Activated T-cell treated with anti-CD3 and anti-CD28 coated beads, Interleukin-2, amount 50 U/mL, for 4 hours (primary cell): ENCODE data around the gene MACROD2. TPM values are rescaled to one million over a fixed set of nuclear protein-coding genes. Genes with fewer than 3 reads are reported as not detected.

Source experiments
- ATAC-seq, 2 donors: fragments of 200-7000 bp; cut with Tn5 transposase; one replicate each; pipeline ENCODE4 v1.10.0; 2021
- DNase-seq: peaks from one replicate; pipeline ENCODE4 v3.0.0-alpha.2; 2020
- H3K27me3 Mint-ChIP-seq: one replicate; pipeline ENCODE4 v1.8.0; 2021; ENCODE audit warnings: low read depth, mixed read lengths
- H3K36me3 Mint-ChIP-seq: one replicate; pipeline ENCODE4 v1.8.0; 2022; ENCODE audit warnings: mixed read lengths; ENCODE audit not compliant: insufficient read depth
- H3K4me1 Mint-ChIP-seq: one replicate; pipeline ENCODE4 v1.8.0; 2021; ENCODE audit warnings: low read depth, mixed read lengths
- H3K4me3 Mint-ChIP-seq: one replicate; pipeline ENCODE4 v1.8.0; 2021; ENCODE audit warnings: mild to moderate bottlenecking, moderate library complexity, mixed read lengths
- H3K9me3 Mint-ChIP-seq: one replicate; pipeline ENCODE4 v1.8.0; 2021; ENCODE audit warnings: mixed read lengths
- total RNA-seq, 3 donors: library from RNA; stranded (reverse); gene quantifications; one replicate each; pipeline ENCODE4 v1.2.1, GENCODE V29; 2021

The MACROD2 gene
- total RNA-seq, 3 donors from 2014 or later = 0.10 TPM; not detected in 2

GRCh38 chr20:14732343-14732742, 737.0 kb downstream of the MACROD2 start:
- DNase-seq (no peak), ATAC-seq (no peak)
- Mint-ChIP-seq H3K9me3 (peaks cover 6% of the 10 kb centered on the region), H3K4me1 (no peaks in the 10 kb centered on the region), H3K36me3 (no peaks in the 10 kb centered on the region), H3K27me3 (no peaks in the 10 kb centered on the region), H3K4me3 (no peak overlapping the region)

GRCh38 chr20:14732996-14733395, 737.7 kb downstream of the MACROD2 start:
- DNase-seq = no peak
- H3K36me3 Mint-ChIP-seq = no peaks in the 10 kb centered on the region
- H3K9me3 Mint-ChIP-seq = peaks cover 2% of the 10 kb centered on the region
- no peak overlapping the region for H3K4me3 Mint-ChIP-seq
- H3K4me1 Mint-ChIP-seq = no peaks in the 10 kb centered on the region
- no peaks in the 10 kb centered on the region for H3K27me3 Mint-ChIP-seq
- no peak for ATAC-seq

GRCh38 chr20:14740380-14740779, 745.1 kb downstream of the MACROD2 start:
- H3K4me1 Mint-ChIP-seq = no peaks in the 10 kb centered on the region
- H3K9me3 Mint-ChIP-seq = peaks cover 3% of the 10 kb centered on the region
- H3K27me3 Mint-ChIP-seq = no peaks in the 10 kb centered on the region
- DNase-seq = no peak
- H3K36me3 Mint-ChIP-seq = no peaks in the 10 kb centered on the region
- H3K4me3 Mint-ChIP-seq = no peak overlapping the region
- no peak for ATAC-seq

- H3K9me3 Mint-ChIP-seq = peaks cover 3% of the 10 kb centered on the region
- no peak overlapping the region for H3K4me3 Mint-ChIP-seq
- DNase-seq = no peak
- no peaks in the 10 kb centered on the region for H3K27me3 Mint-ChIP-seq
- H3K36me3 Mint-ChIP-seq = no peaks in the 10 kb centered on the region
- H3K4me1 Mint-ChIP-seq = no peaks in the 10 kb centered on the region
- no peak for ATAC-seq
Measured at GRCh38 chr20:14741616-14742015, 746.3 kb downstream of the MACROD2 start.

- H3K36me3 Mint-ChIP-seq = no peaks in the 10 kb centered on the region
- H3K27me3 Mint-ChIP-seq = no peaks in the 10 kb centered on the region
- no peak for DNase-seq
- peaks cover 16% of the 10 kb centered on the region for H3K9me3 Mint-ChIP-seq
- ATAC-seq = no peak
- no peaks in the 10 kb centered on the region for H3K4me1 Mint-ChIP-seq
- H3K4me3 Mint-ChIP-seq = no peak overlapping the region
Measured at GRCh38 chr20:14744723-14745122, 749.4 kb downstream of the MACROD2 start.

- H3K9me3 Mint-ChIP-seq = peaks cover 16% of the 10 kb centered on the region
- H3K27me3 Mint-ChIP-seq = no peaks in the 10 kb centered on the region
- H3K4me1 Mint-ChIP-seq = no peaks in the 10 kb centered on the region
- no peak overlapping the region for H3K4me3 Mint-ChIP-seq
- ATAC-seq (no peak), DNase-seq (no peak)
- H3K36me3 Mint-ChIP-seq = no peaks in the 10 kb centered on the region
Measured at GRCh38 chr20:14745830-14746229, 750.5 kb downstream of the MACROD2 start.

GRCh38 chr20:14751191-14751590, 755.9 kb downstream of the MACROD2 start:
- peaks cover 19% of the 10 kb centered on the region for H3K9me3 Mint-ChIP-seq
- no peaks in the 10 kb centered on the region for H3K4me1 Mint-ChIP-seq
- no peaks in the 10 kb centered on the region for H3K36me3 Mint-ChIP-seq
- H3K27me3 Mint-ChIP-seq = no peaks in the 10 kb centered on the region
- H3K4me3 Mint-ChIP-seq = no peak overlapping the region
- DNase-seq (no peak), ATAC-seq (no peak)

- ATAC-seq = no peak
- H3K4me1 Mint-ChIP-seq = no peaks in the 10 kb centered on the region
- H3K36me3 Mint-ChIP-seq = no peaks in the 10 kb centered on the region
- no peak for DNase-seq
- H3K27me3 Mint-ChIP-seq = no peaks in the 10 kb centered on the region
- H3K4me3 Mint-ChIP-seq = no peak overlapping the region
- H3K9me3 Mint-ChIP-seq = peaks cover 6% of the 10 kb centered on the region
Measured at GRCh38 chr20:14757728-14758127, 762.4 kb downstream of the MACROD2 start.

GRCh38 chr20:14758356-14758755, 763.0 kb downstream of the MACROD2 start:
- H3K27me3 Mint-ChIP-seq = no peaks in the 10 kb centered on the region
- peaks cover 8% of the 10 kb centered on the region for H3K9me3 Mint-ChIP-seq
- no peaks in the 10 kb centered on the region for H3K36me3 Mint-ChIP-seq
- DNase-seq (no peak), ATAC-seq (no peak)
- no peak overlapping the region for H3K4me3 Mint-ChIP-seq
- no peaks in the 10 kb centered on the region for H3K4me1 Mint-ChIP-seq

- H3K4me3 Mint-ChIP-seq = no peak overlapping the region
- H3K36me3 Mint-ChIP-seq = no peaks in the 10 kb centered on the region
- H3K4me1 Mint-ChIP-seq = no peaks in the 10 kb centered on the region
- DNase-seq (no peak), ATAC-seq (no peak)
- H3K9me3 Mint-ChIP-seq = peaks cover 13% of the 10 kb centered on the region
- H3K27me3 Mint-ChIP-seq = no peaks in the 10 kb centered on the region
Measured at GRCh38 chr20:14759979-14760378, 764.7 kb downstream of the MACROD2 start.

GRCh38 chr20:14761903-14762302, 766.6 kb downstream of the MACROD2 start:
- DNase-seq (no peak), ATAC-seq (no peak)
- peaks cover 22% of the 10 kb centered on the region for H3K9me3 Mint-ChIP-seq
- H3K27me3 Mint-ChIP-seq = no peaks in the 10 kb centered on the region
- no peak overlapping the region for H3K4me3 Mint-ChIP-seq
- H3K4me1 Mint-ChIP-seq = no peaks in the 10 kb centered on the region
- H3K36me3 Mint-ChIP-seq = no peaks in the 10 kb centered on the region

- H3K4me3 Mint-ChIP-seq = no peak overlapping the region
Measured at GRCh38 chr20:14764511-14765369, 769.4 kb downstream of the MACROD2 start.

GRCh38 chr20:14765370-14765701, 770.0 kb downstream of the MACROD2 start:
- Mint-ChIP-seq H3K9me3 (peaks cover 22% of the 10 kb centered on the region), H3K27me3 (no peaks in the 10 kb centered on the region), H3K4me3 (no peak overlapping the region), H3K4me1 (no peaks in the 10 kb centered on the region), H3K36me3 (no peaks in the 10 kb centered on the region)
- no peak for DNase-seq
- no peak for ATAC-seq

More at GRCh38 chr20:14764511-14765369, 769.4 kb downstream of the MACROD2 start:
- Mint-ChIP-seq H3K27me3 (no peaks in the 10 kb centered on the region), H3K36me3 (no peaks in the 10 kb centered on the region), H3K9me3 (peaks cover 22% of the 10 kb centered on the region), H3K4me1 (no peaks in the 10 kb centered on the region)
- DNase-seq (no peak), ATAC-seq (no peak)

- ATAC-seq = no peak
Measured at GRCh38 chr20:14773486-14773885, 778.2 kb downstream of the MACROD2 start.

GRCh38 chr20:14775778-14776177, 780.5 kb downstream of the MACROD2 start:
- no peak for ATAC-seq
- peaks cover 24% of the 10 kb centered on the region for H3K9me3 Mint-ChIP-seq
- no peaks in the 10 kb centered on the region for H3K27me3 Mint-ChIP-seq
- no peak overlapping the region for H3K4me3 Mint-ChIP-seq
- no peaks in the 10 kb centered on the region for H3K4me1 Mint-ChIP-seq
- no peaks in the 10 kb centered on the region for H3K36me3 Mint-ChIP-seq
- no peak for DNase-seq

More at GRCh38 chr20:14773486-14773885, 778.2 kb downstream of the MACROD2 start:
- DNase-seq = no peak
- Mint-ChIP-seq H3K4me3 (no peak overlapping the region), H3K9me3 (peaks cover 21% of the 10 kb centered on the region), H3K4me1 (no peaks in the 10 kb centered on the region), H3K27me3 (no peaks in the 10 kb centered on the region), H3K36me3 (no peaks in the 10 kb centered on the region)
